Caco-2 (cell line): ENCODE results near the gene ZCWPW2. TPM values are rescaled to one million over a fixed set of nuclear protein-coding genes. Genes with fewer than 3 reads are reported as not detected.
A peak's percentile ranks its signal among the peaks of the same experiment; 100 is the strongest.

Experiments
- BruUV-seq: library from RNA; stranded (reverse); fragments of 400-500 nt; replicated peaks from 2 replicates; lab custom pipeline; 2021; lab: Mats Ljungman, UMichigan
- CTCF ChIA-PET: fragments of 300-600 bp; sonication (Branson Sonifier 250); formaldehyde crosslinking; loops from one replicate; lab custom pipeline; 2022; ENCODE audit warnings: antibody characterized with exemption; lab: Charles Lee
- POLR2A ChIA-PET: fragments of 300-600 bp; sonication (Branson Sonifier 250); formaldehyde crosslinking; loops from one replicate; lab custom pipeline; 2022; ENCODE audit warnings: antibody characterized with exemption; lab: Charles Lee
- DNase-seq, 2 experiments: peaks; one replicate each; pipeline versions ENCODE4 v3.0.0 to v3.0.0-alpha.2; 2020 to 2022
- H3K27me3 ChIP-seq: replicated peaks from 2 replicates; pipeline ENCODE4 v1.6.0; 2011; ENCODE audit warnings: low read length; ENCODE audit not compliant: control insufficient read depth, insufficient read depth
- H3K36me3 ChIP-seq: 2 replicates; pipeline ENCODE4 v1.5.1; 2011; ENCODE audit warnings: low read length; ENCODE audit not compliant: control insufficient read depth, insufficient read depth
- H3K4me1 ChIP-seq: fragments of 250-450 bp; sonication (Bioruptor Pico); 2 replicates; pipeline ENCODE4 v1.5.1; 2020; ENCODE audit warnings: mild to moderate bottlenecking
- H3K4me3 ChIP-seq: 2 replicates; pipeline ENCODE4 v1.5.1; 2011; ENCODE audit warnings: low read depth, mild to moderate bottlenecking, control low read depth, low read length
- H3K9me3 ChIP-seq: fragments of 250-450 bp; sonication (Bioruptor Pico); 2 replicates; pipeline ENCODE4 v1.5.1; 2020; ENCODE audit warnings: mild to moderate bottlenecking, moderate library complexity
- H3K27ac Mint-ChIP-seq: one replicate; pipeline ENCODE4 v1.8.0; 2022; ENCODE audit warnings: mixed read lengths; ENCODE audit not compliant: unreplicated experiment
- H3K27me3 Mint-ChIP-seq: one replicate; pipeline ENCODE4 v1.8.0; 2022; ENCODE audit warnings: mixed read lengths; ENCODE audit not compliant: insufficient read depth, unreplicated experiment
- H3K36me3 Mint-ChIP-seq: one replicate; pipeline ENCODE4 v1.8.0; 2022; ENCODE audit warnings: mild to moderate bottlenecking, mixed read lengths; ENCODE audit not compliant: insufficient read depth, unreplicated experiment
- H3K4me1 Mint-ChIP-seq: one replicate; pipeline ENCODE4 v1.8.0; 2022; ENCODE audit warnings: low read depth, mixed read lengths; ENCODE audit not compliant: unreplicated experiment
- H3K4me3 Mint-ChIP-seq: one replicate; pipeline ENCODE4 v1.8.0; 2022; ENCODE audit warnings: mild to moderate bottlenecking, moderate library complexity, mixed read lengths; ENCODE audit not compliant: unreplicated experiment
- H3K9me3 Mint-ChIP-seq: one replicate; pipeline ENCODE4 v1.8.0; 2022; ENCODE audit warnings: mixed read lengths; ENCODE audit not compliant: unreplicated experiment
- CTCF ChIP-seq, 2 experiments: fragments of 200-600 bp in 1 of 2; IDR thresholded peaks; 1 replicate in 1 of 2; 2 replicates in 1 of 2; pipeline versions ENCODE4 v1.5.1 to v1.8.0; 2011 to 2022; ENCODE audit warnings: antibody characterized with exemption in 1 of 2, control low read depth in 1 of 2, inconsistent platforms in 1 of 2, low read depth in 1 of 2, low read length in 1 of 2, mild to moderate bottlenecking in 1 of 2, moderate library complexity in 1 of 2; ENCODE audit not compliant: insufficient read depth in 1 of 2, severe bottlenecking in 1 of 2, unreplicated experiment in 1 of 2
- intact Hi-C: fragments of 100-400 bp; cut with micrococcal nuclease; formaldehyde crosslinking; loops from one replicate; pipeline ENCODE4 v1.10.0; 2022; ENCODE audit not compliant: unreplicated experiment
- total RNA-seq: library from RNA; stranded (reverse); gene quantifications from 2 replicates; pipeline ENCODE4 v1.2.3, GENCODE V29; 2022

ZCWPW2 gene
- total RNA-seq, 1 experiment from 2014 or later, result 0.18 TPM

GRCh38 chr3:28315711-28316110, 32.8 kb upstream of the ZCWPW2 start:
- ChIA-PET CTCF (no interaction called here), POLR2A (no interaction called here)
- intact Hi-C loops, result no loop called here

GRCh38 chr3:28316226-28316625, 32.3 kb upstream of the ZCWPW2 start:
- CTCF ChIA-PET, result no interaction called here
- Histone ChIP-seq H3K9me3 (no peaks in the 10 kb centered on the region), H3K36me3 (no peaks in the 10 kb centered on the region), H3K4me3 (no peak overlapping the region), H3K4me1 (peaks cover 1% of the 10 kb centered on the region; the same call in 1 of the 2 replicates), H3K27me3 (no peaks in the 10 kb centered on the region)
- no peak for TF ChIP-seq CTCF (IDR thresholded peaks at IDR 0.05; ENCODE audit: insufficient read depth in 1 of 2, low read depth in 1 of 2, low read length in 1 of 2, severe bottlenecking in 1 of 2, unreplicated experiment in 1 of 2)
- intact Hi-C loops, result no loop called here
- Mint-ChIP-seq H3K4me1 (peaks cover 9% of the 10 kb centered on the region), H3K27me3 (no peaks in the 10 kb centered on the region), H3K36me3 (no peaks in the 10 kb centered on the region), H3K9me3 (no peaks in the 10 kb centered on the region), H3K4me3 (no peak overlapping the region), H3K27ac (no peak overlapping the region)
- no TSS peak for BruUV-seq
- DNase-seq, result no peak
- POLR2A ChIA-PET, result no interaction called here

More at GRCh38 chr3:28315711-28316110, 32.8 kb upstream of the ZCWPW2 start:
- Mint-ChIP-seq H3K27me3 (no peaks in the 10 kb centered on the region), H3K27ac (no peak overlapping the region), H3K9me3 (no peaks in the 10 kb centered on the region), H3K4me1 (peaks cover 4% of the 10 kb centered on the region), H3K4me3 (no peak overlapping the region), H3K36me3 (no peaks in the 10 kb centered on the region)
- Histone ChIP-seq H3K9me3 (no peaks in the 10 kb centered on the region), H3K27me3 (no peaks in the 10 kb centered on the region), H3K36me3 (no peaks in the 10 kb centered on the region), H3K4me3 (no peak overlapping the region), H3K4me1 (no peaks in the 10 kb centered on the region; the same call in 1 of the 2 replicates)
- TF ChIP-seq CTCF (IDR thresholded peaks at IDR 0.05; ENCODE audit: insufficient read depth in 1 of 2, low read depth in 1 of 2, low read length in 1 of 2, severe bottlenecking in 1 of 2, unreplicated experiment in 1 of 2), result no peak
- DNase-seq, result no peak
- BruUV-seq, result no TSS peak

- no peaks in the 10 kb centered on the region for H3K36me3 Mint-ChIP-seq
- no peaks in the 10 kb centered on the region for H3K9me3 ChIP-seq
- H3K4me3 ChIP-seq, result no peak overlapping the region
- no peaks in the 10 kb centered on the region for H3K27me3 ChIP-seq
- no peak overlapping the region for H3K4me3 Mint-ChIP-seq
- no peak overlapping the region for H3K27ac Mint-ChIP-seq
- H3K4me1 Mint-ChIP-seq, result peaks cover 11% of the 10 kb centered on the region
- TF ChIP-seq CTCF (IDR thresholded peaks at IDR 0.05; ENCODE audit: insufficient read depth in 1 of 2, low read depth in 1 of 2, low read length in 1 of 2, severe bottlenecking in 1 of 2, unreplicated experiment in 1 of 2), result peak; percentile 40 to 70
- ChIA-PET CTCF (interaction anchor here (1.0 to 1.2 kb wide), 3 partner anchors 9 to 606 kb away, joined by 4 to 14 read pairs (median 5); no protein-coding TSS in a partner anchor), POLR2A (no interaction called here)
- H3K36me3 ChIP-seq, result no peaks in the 10 kb centered on the region
- H3K9me3 Mint-ChIP-seq, result no peaks in the 10 kb centered on the region
- H3K27me3 Mint-ChIP-seq, result no peaks in the 10 kb centered on the region
- H3K4me1 ChIP-seq, result peaks cover 6% of the 10 kb centered on the region; the same call in 1 of the 2 replicates
- intact Hi-C loops, result no loop called here
- peak in 1 of 2 experiments; percentile 53 for DNase-seq
- BruUV-seq, result no TSS peak
Measured at GRCh38 chr3:28317438-28318022, 31.0 kb upstream of the ZCWPW2 start.
